GM18951 (cell line): ENCODE data around the gene MAP3K4.

Experiments used
- POLR2A ChIP-seq: IDR thresholded peaks from 4 replicates; pipeline ENCODE4 v1.6.1; 2011; ENCODE audit warnings: mild to moderate bottlenecking; ENCODE audit not compliant: insufficient read length, insufficient read depth; ENCODE audit errors: extremely low read depth
- in situ Hi-C: fragments of 300-500 bp; cut with MboI; formaldehyde crosslinking; loops from one replicate; pipeline ENCODE4 v1.12.0; 2022; ENCODE audit warnings: low sequenced_read_pairs, mixed read lengths, inconsistent platforms; ENCODE audit not compliant: unreplicated experiment

MAP3K4 gene

GRCh38 chr6:161044335-161044734 lies 52.8 kb downstream of the MAP3K4 start:
- in situ Hi-C loops: no loop called here
- no peak for TF ChIP-seq POLR2A

- no peak for TF ChIP-seq POLR2A
- in situ Hi-C loops: no loop called here
Measured at GRCh38 chr6:161048641-161049040, 57.1 kb downstream of the MAP3K4 start.

GRCh38 chr6:161050134-161050765 lies 58.7 kb downstream of the MAP3K4 start:
- in situ Hi-C loops: no loop called here
- no peak for TF ChIP-seq POLR2A

- no peak for TF ChIP-seq POLR2A
Measured at GRCh38 chr6:161053103-161053502, 61.5 kb downstream of the MAP3K4 start.

GRCh38 chr6:161054876-161055275 lies 63.3 kb downstream of the MAP3K4 start:
- in situ Hi-C loops: no loop called here
- TF ChIP-seq POLR2A: no peak

More at GRCh38 chr6:161053103-161053502, 61.5 kb downstream of the MAP3K4 start:
- in situ Hi-C loops: no loop called here

- TF ChIP-seq POLR2A: no peak
- in situ Hi-C loops: no loop called here
Measured at GRCh38 chr6:161056451-161056850, 64.9 kb downstream of the MAP3K4 start.

- TF ChIP-seq POLR2A: no peak
- in situ Hi-C loops: no loop called here
Measured at GRCh38 chr6:161057103-161058091, 65.8 kb downstream of the MAP3K4 start.

GRCh38 chr6:161058741-161059140 lies 67.2 kb downstream of the MAP3K4 start:
- TF ChIP-seq POLR2A: no peak
- in situ Hi-C loops: no loop called here

GRCh38 chr6:161061576-161061975 lies 70.0 kb downstream of the MAP3K4 start:
- no peak for TF ChIP-seq POLR2A
- in situ Hi-C loops: no loop called here

- in situ Hi-C loops: no loop called here
- TF ChIP-seq POLR2A: no peak
Measured at GRCh38 chr6:161064915-161065314, 73.3 kb downstream of the MAP3K4 start.

- in situ Hi-C loops: no loop called here
- TF ChIP-seq POLR2A: no peak
Measured at GRCh38 chr6:161066511-161066910, 74.9 kb downstream of the MAP3K4 start.

GRCh38 chr6:161067749-161068148 lies 76.2 kb downstream of the MAP3K4 start:
- TF ChIP-seq POLR2A: no peak
- in situ Hi-C loops: no loop called here

GRCh38 chr6:161068321-161068741 lies 76.8 kb downstream of the MAP3K4 start:
- in situ Hi-C loops: no loop called here
- no peak for TF ChIP-seq POLR2A

GRCh38 chr6:161073930-161074329 lies 82.4 kb downstream of the MAP3K4 start:
- in situ Hi-C loops: no loop called here
- TF ChIP-seq POLR2A: no peak

GRCh38 chr6:161074496-161075121 lies 83.0 kb downstream of the MAP3K4 start:
- in situ Hi-C loops: no loop called here
- no peak for TF ChIP-seq POLR2A
